ENCODE data around the gene URI1.

DNA sequence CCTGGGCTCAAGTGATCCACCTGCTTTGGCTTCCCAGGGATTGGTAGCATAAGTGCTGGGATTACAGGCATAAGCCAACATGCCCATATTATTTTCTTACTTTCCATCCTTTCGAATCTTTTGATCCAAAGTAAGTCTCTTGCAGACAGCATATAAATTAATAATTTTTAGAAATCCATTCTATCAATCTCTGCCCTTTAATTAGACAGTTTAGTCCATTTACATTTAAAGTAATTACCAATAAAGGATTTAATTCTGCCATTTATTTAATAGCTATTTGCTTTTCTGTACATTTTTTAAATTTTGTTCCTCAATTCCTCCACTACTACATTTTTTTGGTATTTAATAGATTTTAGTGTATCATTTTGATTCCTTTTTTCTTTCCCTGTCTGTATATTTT is 7.3 kb upstream of the URI1 start:
- TF ChIP-seq, protein P1, sequence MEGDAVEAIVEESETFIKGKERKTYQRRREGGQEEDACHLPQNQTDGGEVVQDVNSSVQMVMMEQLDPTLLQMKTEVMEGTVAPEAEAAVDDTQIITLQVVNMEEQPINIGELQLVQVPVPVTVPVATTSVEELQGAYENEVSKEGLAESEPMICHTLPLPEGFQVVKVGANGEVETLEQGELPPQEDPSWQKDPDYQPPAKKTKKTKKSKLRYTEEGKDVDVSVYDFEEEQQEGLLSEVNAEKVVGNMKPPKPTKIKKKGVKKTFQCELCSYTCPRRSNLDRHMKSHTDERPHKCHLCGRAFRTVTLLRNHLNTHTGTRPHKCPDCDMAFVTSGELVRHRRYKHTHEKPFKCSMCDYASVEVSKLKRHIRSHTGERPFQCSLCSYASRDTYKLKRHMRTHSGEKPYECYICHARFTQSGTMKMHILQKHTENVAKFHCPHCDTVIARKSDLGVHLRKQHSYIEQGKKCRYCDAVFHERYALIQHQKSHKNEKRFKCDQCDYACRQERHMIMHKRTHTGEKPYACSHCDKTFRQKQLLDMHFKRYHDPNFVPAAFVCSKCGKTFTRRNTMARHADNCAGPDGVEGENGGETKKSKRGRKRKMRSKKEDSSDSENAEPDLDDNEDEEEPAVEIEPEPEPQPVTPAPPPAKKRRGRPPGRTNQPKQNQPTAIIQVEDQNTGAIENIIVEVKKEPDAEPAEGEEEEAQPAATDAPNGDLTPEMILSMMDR (IDR thresholded peaks at IDR 0.05), result no peak
- TF ChIP-seq POLR2A (IDR thresholded peaks at IDR 0.05), result no peak
